ENCODE measurements around the gene IVD. TPM values are rescaled to one million over a fixed set of nuclear protein-coding genes. Genes with fewer than 3 reads are reported as not detected.

The IVD gene
- total and polyA plus RNA-seq, 2 of the 8 experiments (the other 6 are each of a cell fraction or from before 2014, with no cell fraction given) = 55.2 to 78.8 TPM

DNA sequence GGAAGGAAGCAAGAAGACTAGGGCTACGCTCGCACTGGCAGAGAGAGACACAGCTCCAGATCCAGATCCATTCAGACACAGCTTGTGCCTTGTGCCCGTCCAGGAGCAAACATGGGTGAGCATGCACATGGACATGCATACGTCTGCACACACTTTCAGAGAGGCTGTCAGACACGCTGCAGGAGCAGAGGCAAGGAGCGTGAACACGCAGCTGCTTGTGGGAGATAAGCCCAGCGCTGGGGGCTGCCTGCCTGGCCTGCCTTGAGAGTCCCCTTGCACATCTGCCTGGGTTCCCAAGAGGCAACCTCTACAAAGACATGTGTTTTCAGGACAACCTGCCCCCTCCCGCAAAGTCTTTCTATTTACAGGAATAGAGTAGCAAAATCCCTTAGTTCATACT, 21.6 kb downstream of the IVD start:
- WGBS, 2 experiments (ENCODE audit: extremely low coverage in 1 of 2, insufficient coverage in 1 of 2, insufficient read length in 1 of 2, insufficient replicate concordance in 2 of 2, low coverage in 1 of 2, low lambda C conversion rate in 2 of 2, missing lambda C conversion rate in 1 of 2) = 86% methylated on average over 9 of the region's 9 CpGs; no CpG with 5 or more reads in 1 of the 2 experiments
- no peak for DNase-seq (ENCODE audit: low read depth in 1 of 2, low spot score in 2 of 2)
- H3K27ac ChIP-seq (ENCODE audit: low read depth, low read length) = no peak overlapping the region
- H2BK120ac ChIP-seq (replicated peaks; ENCODE audit: low read depth, low read length) = no peak overlapping the region
- H2BK5ac ChIP-seq (ENCODE audit: low read depth, low read length) = no peak overlapping the region
- no peak overlapping the region for H4K91ac ChIP-seq (replicated peaks; ENCODE audit: insufficient read length, low read length)
- no peak overlapping the region for H3K9ac ChIP-seq (replicated peaks in 1 of 4; ENCODE audit: extremely low read depth in 1 of 4, low read depth in 3 of 4, low read length in 3 of 4)
- no peak overlapping the region for H2AK5ac ChIP-seq (ENCODE audit: low read depth, low read length)
- no peak overlapping the region for H3K18ac ChIP-seq (ENCODE audit: extremely low read depth, low read length)
- no peak overlapping the region for H2BK20ac ChIP-seq (ENCODE audit: low read length)
- no peak for TF ChIP-seq HDAC6 (IDR thresholded peaks at IDR 0.05; ENCODE audit: low read depth, low read length)
- TF ChIP-seq, protein P1, sequence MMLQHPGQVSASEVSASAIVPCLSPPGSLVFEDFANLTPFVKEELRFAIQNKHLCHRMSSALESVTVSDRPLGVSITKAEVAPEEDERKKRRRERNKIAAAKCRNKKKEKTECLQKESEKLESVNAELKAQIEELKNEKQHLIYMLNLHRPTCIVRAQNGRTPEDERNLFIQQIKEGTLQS (IDR thresholded peaks at IDR 0.05; ENCODE audit: insufficient read depth, low read depth, low read length) = no peak
- no peak for TF ChIP-seq POLR2A (IDR thresholded peaks at IDR 0.05; ENCODE audit: control extremely low read depth in 1 of 2, low read depth in 2 of 2, low read length in 2 of 2)
- TF ChIP-seq EZH2 (IDR thresholded peaks at IDR 0.05; ENCODE audit: low read depth, low read length, severe bottlenecking) = no peak
- no peak for TF ChIP-seq SUZ12 (IDR thresholded peaks at IDR 0.05; ENCODE audit: low read length)
- no peak for TF ChIP-seq TAF7 (optimal IDR thresholded peaks at IDR 0.05; ENCODE audit: borderline replicate concordance, low read depth, low read length)
- TF ChIP-seq CTBP2 (IDR thresholded peaks at IDR 0.05; ENCODE audit: borderline replicate concordance, insufficient read depth, insufficient read length, low read length) = no peak
- TF ChIP-seq CEBPB (IDR thresholded peaks at IDR 0.05; ENCODE audit: low read depth, low read length) = no peak
- TF ChIP-seq MAFK (IDR thresholded peaks at IDR 0.05; ENCODE audit: low read depth, low read length) = no peak
- no peak for TF ChIP-seq BRCA1 (IDR thresholded peaks at IDR 0.05; ENCODE audit: low read depth, low read length)
- no peak for TF ChIP-seq GTF2F1 (IDR thresholded peaks at IDR 0.05; ENCODE audit: borderline replicate concordance, low read depth, low read length)
- no peak for TF ChIP-seq CREB1 (IDR thresholded peaks at IDR 0.05)
- no peak for TF ChIP-seq KDM5A (IDR thresholded peaks at IDR 0.05; ENCODE audit: low read length)
- TF ChIP-seq POLR2AphosphoS5 (IDR thresholded peaks at IDR 0.05; ENCODE audit: low read depth, low read length) = no peak
- TF ChIP-seq EGR1 (IDR thresholded peaks at IDR 0.05; ENCODE audit: borderline replicate concordance, low read depth, low read length) = no peak
- no peaks in the 10 kb centered on the region for H3K79me1 ChIP-seq (ENCODE audit: low read depth, low read length)
- no peak overlapping the region for H3K14ac ChIP-seq (ENCODE audit: insufficient read length)
- H3K79me2 ChIP-seq (ENCODE audit: control insufficient read depth in 1 of 2, insufficient read depth in 2 of 2, low read length in 2 of 2) = no peaks in the 10 kb centered on the region
- no peak overlapping the region for H2AFZ ChIP-seq (ENCODE audit: low read length)
- no peak overlapping the region for H3K4me3 ChIP-seq (ENCODE audit: extremely low read depth in 1 of 4, insufficient read depth in 2 of 4, low read depth in 3 of 4, low read length in 4 of 4)
- ChIA-PET POLR2A (ENCODE audit: partially characterized antibody) (interaction anchor here (1.4 to 2.8 kb wide), 2 partner anchors 8 to 9 kb away, joined by 3 to 10 read pairs; no protein-coding TSS in a partner anchor), CTCF (ENCODE audit: partially characterized antibody) (interaction anchor here (0.7 kb wide), 1 partner anchor 271 kb away, joined by 3 read pairs; no protein-coding TSS in a partner anchor)
- no peaks in the 10 kb centered on the region; a peak in 1 of 7 replicates for H3K27me3 ChIP-seq (replicated peaks in 1 of 4; ENCODE audit: control insufficient read depth in 3 of 4, extremely low read depth in 1 of 4, insufficient read depth in 3 of 4, low read length in 3 of 4)
- FAIRE-seq = no peak
- no peaks in the 10 kb centered on the region for H3K23me2 ChIP-seq (ENCODE audit: low read depth, low read length)
- H3K56ac ChIP-seq (replicated peaks; ENCODE audit: insufficient read length, low read depth, low read length) = no peak overlapping the region
- H3K4me1 ChIP-seq (replicated peaks in 1 of 4; ENCODE audit: control insufficient read depth in 3 of 4, insufficient read depth in 4 of 4, low read length in 3 of 4) = peaks cover 1 to 12% (median 7%) of the 10 kb centered on the region in 4 experiments; a peak in 5 of 7 replicates
- no peak overlapping the region for H3K4ac ChIP-seq (replicated peaks; ENCODE audit: insufficient read length, low read depth, low read length)
- no peaks in the 10 kb centered on the region for H3K9me3 ChIP-seq (ENCODE audit: insufficient read depth in 2 of 2, low read depth in 1 of 2, low read length in 1 of 2)
- H4K8ac ChIP-seq (ENCODE audit: extremely low read depth, insufficient read depth, low read length) = no peak overlapping the region
- H4K20me1 ChIP-seq (replicated peaks in 1 of 2; ENCODE audit: control insufficient read depth in 1 of 2, insufficient read depth in 2 of 2, low read length in 2 of 2) = no peaks in the 10 kb centered on the region
- no peak overlapping the region for H3K23ac ChIP-seq (ENCODE audit: insufficient read length)
- no peak overlapping the region for H3K4me2 ChIP-seq (ENCODE audit: insufficient read depth in 1 of 2, low read depth in 2 of 2, low read length in 2 of 2)
- no peak overlapping the region for H4K5ac ChIP-seq (ENCODE audit: insufficient read length, low read depth, low read length)
- no peak overlapping the region for H2BK15ac ChIP-seq (ENCODE audit: low read length)
- H2BK12ac ChIP-seq (ENCODE audit: low read depth, low read length) = 0 out of 2 replicates have a peak overlapping the region, but pooled peaks have one; percentile 52
- H3K36me3 ChIP-seq (ENCODE audit: control insufficient read depth in 2 of 4, insufficient read depth in 4 of 4, low read length in 3 of 4) = no peaks in the 10 kb centered on the region
